CD4-positive, alpha-beta T cell treated with Interferon alpha-2 for 1 hour (primary cell): ENCODE measurements around the gene STK39.

Experiments used
- DNase-seq, 2 donors: peaks; one replicate each; pipeline ENCODE4 v3.0.0-alpha.2; 2020 to 2022

STK39 gene

DNA sequence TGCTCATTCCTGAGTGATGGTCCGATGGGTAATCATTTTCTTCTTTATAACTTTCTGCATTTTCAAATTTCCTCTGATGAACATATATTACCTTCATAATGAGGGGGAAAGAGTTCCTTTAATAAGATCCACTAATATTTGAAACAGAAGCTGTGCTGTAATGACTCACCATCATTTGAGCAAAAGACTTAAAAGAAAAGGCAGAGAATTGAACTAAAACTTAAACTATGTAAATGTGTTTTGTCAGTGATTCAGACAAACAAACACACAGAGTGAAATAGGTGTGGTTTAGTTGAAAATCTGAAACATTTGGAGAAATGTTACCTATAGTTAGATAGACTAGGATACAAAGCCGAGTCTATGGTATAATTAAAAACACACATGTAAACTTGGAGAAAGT, 209.6 kb downstream of the STK39 start:
- no peak for DNase-seq

DNA sequence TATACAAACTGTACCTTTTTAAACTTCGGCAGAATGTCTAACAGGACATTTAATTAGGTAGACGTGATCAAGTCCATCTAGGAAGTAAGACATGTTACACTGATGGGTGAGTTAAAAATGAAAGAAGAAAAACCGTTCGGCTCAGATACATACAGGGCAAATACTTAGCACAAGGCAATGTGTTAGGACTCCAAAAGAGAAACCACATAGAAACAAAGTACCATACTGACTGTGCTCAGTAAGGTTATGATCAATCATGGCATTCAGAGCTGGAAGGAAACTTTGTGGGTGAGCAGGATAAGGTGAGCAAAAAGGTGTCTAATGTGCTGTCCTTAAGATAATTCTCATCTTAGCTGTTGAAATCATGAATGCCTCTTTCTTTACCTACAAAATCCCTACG, 211.9 kb downstream of the STK39 start:
- peak in 1 of 2 donors; percentile 7 for DNase-seq

DNA sequence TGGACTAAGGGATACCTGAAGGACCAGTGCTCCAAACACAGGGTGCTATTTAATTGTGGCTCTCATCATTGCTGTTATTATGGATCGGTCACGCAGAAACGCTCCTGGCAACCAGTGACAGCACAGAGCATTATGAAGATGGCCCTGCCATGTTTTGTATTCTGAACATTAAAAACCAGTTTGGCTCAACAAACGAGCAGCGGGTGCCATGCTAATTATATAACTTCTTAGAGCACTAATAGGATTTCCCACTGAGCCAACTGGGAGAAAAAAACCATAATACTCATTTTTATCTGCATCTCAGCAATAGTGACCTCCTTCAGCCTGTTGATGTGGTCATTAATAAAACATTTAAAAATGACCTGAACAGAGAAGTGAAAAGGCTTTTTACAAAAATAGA, 212.8 kb downstream of the STK39 start:
- DNase-seq = no peak

DNA sequence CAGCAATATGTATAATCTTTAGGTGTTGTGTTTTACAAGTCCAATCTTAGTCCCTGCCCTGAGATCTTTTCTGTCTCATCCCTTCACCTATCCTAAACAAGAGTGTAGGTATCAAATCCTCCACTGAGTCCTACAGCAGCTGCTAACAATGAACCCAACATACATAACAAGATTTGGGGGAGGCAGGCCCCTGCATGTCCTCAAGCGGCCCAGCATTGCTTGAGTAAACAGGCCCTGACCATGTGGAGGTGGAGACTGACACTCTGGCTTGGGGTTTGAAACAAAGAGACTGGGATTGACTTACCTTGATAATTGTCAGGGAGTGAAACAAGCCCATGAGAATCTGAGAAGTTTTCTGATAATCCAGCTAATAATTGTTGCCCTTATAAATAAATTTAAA, 213.4 kb downstream of the STK39 start:
- DNase-seq = no peak

DNA sequence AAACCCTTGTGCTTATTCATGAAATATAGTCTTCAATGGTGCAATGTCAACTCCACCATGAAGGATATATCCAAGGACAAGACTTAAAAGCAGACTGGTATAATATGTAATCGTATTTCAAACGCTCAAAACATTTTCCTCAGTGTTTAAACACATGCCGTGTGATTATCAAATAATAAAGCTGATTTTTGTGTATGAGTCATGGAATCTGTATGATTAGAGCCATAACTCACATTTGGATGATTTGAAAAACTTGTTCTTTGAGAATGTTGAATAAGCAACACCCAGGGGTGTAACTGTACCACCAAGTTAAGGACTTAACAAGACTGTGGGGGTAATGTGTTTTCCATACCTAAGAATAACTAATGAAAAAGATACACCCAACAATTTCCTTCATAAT, 215.3 kb downstream of the STK39 start:
- no peak for DNase-seq

DNA sequence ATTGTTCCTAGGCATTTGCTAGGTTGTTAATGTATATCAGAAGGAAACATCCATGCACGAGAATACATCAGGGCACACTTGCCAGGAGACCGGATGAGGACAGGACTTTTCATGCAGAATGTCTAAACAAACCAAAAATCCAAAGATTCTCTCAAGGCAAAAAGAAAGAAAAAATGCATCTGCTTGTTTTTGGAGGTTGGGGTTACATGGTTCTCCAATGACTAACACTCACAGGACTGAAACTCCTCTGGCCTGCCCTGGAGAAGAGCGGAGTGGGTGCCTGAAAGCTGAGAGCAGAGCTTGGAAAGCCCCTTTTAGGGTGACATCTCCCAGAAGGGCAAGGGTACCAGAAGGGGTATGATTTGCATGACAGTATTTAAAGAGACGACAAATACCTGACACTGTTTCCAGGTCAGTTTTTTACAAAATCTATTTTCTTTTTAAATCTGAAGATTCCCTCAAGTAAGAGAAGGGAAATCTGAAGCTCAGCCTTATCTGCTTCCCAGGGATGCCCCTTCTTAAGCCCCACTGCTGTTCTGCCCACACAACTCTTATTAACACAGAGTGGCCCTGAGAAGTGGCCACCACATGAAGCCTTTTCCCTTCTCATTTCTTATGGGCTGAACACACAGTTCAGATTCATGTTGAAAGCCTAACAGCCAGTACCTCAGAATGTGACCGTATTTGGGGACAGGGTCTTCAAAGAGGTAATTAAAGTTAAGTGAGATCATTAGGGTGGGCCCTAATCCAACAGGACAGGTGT, 216.4 kb downstream of the STK39 start:
- no peak for DNase-seq

DNA sequence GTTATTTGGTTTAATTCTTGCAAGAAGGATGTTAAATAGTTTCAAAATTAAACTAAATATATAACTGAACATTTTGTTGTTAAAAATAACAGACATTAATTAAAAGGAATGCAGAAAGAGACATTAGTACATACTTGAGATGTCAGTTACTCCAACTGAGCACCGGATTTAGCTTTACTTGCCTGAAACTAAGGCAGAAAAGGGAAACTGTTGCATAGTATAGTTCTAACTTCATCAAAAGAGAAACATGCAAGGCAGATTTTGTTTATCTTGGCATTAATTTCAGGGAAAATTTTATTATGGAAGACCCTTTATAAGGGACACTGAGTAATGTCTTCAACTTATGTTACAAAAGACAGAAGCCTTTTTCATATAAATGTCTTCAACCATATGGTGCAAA, 218.3 kb downstream of the STK39 start:
- no peak for DNase-seq

DNA sequence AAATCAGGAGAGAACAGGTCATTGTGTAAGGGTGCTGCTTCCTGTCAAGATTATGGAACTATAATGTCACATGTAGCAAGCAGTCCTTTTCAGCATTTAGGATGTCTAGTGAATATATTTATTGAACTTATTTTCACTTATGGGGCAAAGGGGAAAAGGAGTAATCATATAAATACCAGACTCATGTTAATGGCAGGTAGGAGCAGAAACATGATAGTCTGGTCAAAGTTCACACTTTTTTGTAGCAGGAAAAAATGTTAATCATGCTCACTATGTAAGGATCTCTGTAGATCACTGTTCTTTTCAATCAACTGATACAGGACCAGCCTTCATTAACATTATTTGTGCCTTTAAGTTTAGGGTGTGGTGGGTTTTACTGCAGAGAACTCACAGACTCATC, 219.0 kb downstream of the STK39 start:
- no peak for DNase-seq

DNA sequence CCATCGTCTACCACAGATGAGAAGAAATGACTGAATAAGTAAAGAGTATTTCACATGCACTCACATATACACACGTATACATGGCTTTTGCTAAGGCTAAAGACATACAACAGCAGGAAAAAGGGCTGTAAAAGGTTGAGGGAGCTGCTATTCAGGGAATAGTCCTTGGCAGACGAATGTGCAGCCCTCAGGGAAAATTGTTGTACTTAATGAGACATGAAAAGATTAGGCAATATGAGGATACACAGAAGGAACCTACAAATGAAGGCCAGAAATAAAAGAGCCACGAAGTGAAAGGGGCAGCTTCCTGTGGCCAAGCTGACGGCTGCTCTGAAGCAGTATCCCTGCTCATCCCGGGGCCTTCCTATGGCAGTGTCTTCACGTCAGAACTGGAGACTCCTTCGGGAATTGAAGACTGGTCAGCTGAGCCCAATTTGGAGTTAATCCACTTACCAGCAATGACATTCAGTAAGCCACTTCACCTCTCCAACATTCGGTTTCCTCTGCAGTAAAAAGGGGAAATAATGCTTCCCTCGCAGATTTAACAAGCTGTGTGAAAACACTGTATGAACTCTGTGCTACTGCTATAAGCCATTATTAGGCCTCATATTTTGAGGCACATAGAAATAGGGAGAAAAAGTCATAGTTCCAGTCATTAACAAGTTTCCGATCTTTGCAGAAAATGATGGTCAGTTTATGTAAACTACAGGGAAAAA, 221.8 kb downstream of the STK39 start:
- no peak for DNase-seq

DNA sequence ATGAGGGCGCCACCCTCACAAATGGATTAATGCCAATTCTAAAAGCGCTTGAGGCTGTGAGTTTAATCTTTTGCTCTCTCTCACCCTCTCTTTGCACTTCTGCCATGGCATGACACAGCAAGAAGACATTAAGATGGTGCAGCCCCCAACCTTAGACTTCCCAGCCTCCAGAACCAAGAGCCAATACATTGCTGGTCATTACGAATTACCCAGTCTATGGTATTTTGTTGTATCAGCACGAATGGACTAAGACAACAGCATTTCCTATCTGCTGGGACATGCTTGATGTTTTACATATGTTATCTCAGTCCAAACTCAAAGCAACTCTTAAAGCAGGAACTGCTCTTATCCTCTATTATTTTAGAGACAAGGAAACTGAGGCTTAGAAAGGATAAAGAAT, 222.9 kb downstream of the STK39 start:
- DNase-seq = no peak

DNA sequence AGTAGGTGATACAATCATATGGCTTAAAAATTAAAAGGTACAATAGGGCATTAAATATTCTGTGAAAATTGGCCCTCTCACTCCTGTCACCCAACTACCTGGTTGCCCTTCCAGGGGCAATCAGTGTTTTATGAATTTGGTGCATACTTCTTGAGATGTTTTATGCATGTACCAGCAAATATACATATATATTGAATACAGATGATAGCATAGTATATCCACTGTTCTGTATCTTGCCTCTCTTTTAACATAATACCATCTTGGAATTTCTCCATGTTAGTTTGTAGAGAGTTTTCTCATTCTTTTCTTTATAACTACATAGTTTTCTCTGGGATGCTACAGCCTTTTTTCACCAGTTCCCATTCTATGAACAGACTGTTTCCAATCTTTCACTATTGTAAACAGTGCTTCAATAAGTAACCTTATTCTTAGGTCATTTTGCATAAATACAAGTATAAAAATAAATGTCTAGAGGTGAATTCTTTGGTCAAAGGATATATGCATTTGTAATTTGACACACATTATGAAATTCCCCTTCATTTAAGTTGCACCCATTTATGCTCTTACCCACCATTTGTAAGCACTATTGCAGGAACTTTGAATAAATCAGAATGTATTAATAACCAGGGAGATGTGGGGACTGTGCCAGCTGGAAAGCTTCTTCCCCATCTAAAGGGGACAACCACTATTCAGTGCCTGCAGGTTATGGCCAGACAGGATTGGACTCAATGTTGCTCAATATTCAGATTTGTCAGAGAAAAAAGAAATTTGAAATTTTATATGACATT, 225.4 kb downstream of the STK39 start:
- DNase-seq = no peak

DNA sequence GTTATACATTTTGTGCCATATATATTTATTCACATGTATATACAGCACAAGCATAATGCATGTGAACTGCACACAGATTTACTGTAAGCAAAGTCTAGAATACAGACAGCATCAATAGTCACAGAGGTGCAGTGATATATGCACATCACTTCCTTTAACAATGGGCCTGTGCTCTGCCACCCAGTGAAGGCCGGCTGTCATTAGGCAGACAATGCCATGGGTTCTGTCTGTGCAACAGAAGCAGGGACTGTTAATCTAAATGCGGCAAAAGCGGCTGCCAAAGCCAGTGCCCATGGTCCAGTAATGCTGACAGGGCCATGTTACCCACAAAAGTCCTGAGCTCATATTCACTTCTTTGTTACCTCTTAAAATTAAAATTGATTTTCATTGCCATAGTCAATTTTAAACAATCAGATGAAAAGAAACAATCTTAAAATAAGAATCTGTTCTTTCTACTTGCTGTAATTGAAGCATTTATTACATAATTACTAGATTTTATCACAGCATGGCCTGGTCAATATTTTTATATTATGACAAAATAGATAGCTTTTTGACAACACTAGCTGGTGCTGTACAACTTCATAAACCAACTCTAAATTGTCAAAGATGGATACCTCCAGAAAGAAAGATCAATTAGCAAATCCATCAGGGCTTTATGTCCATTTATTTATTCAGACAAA, 232.0 kb downstream of the STK39 start:
- no peak for DNase-seq

DNA sequence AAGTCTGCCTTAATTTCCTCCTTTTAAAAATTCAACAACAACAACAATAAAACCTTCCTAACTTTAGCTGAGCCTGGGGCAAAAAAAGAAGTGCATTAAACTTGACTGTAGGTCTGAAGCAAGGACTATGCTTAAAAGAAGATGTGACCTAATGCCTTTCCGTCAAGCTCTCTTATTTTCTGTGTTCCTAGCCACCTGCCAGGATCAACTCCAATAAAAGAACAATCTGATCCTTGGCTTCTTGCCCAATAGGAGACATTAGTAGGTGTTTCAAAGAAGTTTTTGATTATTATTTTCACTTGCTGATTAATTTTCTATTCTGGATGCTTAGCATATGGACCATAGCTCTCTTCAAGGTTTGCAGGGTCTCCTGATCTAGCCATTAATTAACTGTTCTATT, 237.5 kb downstream of the STK39 start:
- no peak for DNase-seq

DNA sequence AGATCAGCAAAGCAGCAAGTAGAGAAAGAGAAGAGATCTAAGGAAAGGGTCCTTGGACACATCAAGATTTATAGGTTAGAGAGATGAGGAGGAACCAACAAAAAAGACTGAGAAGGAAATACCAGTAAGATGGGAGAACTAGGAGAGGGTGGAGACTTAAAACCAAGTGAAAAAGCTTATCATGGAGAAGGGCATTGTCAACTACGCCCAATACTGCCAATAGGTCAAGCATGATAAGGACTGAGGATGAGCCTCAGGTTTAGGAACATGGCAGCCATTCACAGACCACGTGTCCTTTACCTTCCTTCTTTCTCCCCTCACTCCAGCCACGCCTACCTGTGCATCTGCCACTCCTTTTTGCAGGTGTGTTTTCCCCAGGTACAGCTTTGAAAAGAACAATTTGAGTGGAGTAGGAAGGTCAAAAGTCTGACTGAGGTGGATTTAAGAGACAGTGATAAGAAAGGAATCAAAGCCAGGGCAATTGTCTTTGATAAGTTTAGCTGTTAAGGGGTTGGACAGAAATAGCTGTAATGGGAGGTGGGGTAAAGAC, 238.7 kb downstream of the STK39 start:
- no peak for DNase-seq

DNA sequence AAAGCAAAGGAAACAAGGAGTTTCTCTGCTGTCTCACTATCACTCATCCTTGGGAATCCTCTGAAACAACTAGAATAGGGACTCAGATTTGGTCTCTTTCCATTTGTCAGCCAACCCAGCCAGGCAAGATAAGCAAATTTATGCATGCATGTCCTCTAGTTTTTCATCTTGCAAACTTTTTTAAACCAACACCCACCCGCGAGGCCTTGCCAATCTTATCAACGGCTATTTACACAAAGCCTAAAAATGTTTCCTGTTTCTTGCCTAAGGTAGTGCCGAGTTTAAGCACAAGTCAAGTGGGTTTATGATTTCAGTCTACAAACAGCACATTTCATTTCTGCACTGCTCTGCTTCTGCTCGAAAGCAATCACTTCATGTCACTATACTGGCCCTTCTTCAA, 240.9 kb downstream of the STK39 start:
- DNase-seq = no peak

DNA sequence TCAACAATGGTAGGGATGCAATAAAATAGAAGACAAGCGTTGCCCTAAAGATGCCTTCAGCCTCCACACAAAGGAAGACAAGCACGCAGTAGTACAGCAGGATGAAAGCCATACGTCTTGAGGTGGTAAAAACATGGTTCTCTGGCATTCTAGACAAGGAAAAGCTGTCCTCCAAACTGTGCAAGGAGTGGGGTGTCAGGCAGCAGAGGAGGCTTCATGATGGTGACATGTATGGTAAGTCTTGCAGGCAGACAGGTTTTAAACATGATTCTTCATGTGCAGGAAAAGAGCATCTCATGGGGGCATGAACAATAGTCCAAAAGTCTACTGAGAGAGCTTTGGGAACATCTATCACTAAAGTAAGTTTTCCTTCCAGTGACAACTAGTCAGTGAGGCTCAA, 241.8 kb downstream of the STK39 start:
- DNase-seq = no peak

DNA sequence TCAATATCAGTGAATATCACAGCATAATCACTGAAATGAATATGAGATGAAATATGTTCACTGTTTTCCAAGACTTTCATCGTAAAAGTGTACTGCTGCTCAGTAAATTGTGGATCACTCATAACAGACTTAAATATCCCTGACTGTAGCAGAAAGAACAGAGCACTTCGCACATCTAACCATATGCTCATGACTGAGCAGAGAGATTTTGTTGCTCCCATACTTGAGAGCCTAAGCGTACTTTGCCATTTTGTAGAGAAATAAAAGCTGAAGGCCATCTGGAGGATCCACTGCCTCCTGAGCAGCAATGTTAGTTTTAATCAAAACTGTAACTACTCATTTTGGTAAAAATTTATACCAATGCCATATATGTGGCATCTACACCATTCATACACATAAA, 243.5 kb downstream of the STK39 start:
- no peak for DNase-seq

DNA sequence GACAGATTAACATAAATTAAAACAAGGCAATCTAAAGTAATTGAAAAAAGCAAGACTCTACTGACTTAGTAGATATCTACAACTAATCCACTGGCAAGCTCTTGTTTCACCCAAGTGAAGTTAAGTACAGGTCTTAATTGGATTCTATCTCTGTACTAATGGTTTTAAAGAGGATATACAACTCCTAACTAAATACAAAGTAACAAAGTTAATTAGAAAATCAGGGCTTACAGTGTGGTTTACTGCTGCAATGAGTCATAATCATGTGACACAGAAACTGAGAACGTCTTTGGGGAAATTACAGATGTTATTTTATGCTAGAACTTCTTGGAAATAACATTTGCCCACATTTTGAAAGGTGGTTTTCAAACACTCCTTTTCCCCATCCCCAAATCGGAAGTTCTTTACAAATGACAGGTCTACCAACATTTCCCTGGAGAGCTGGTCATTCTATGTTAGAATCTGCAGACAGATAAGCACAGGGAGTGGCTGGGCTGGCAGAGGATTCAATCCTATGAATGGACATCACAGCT, 245.3 kb downstream of the STK39 start:
- peak in 1 of 2 donors; percentile 11 for DNase-seq

DNA sequence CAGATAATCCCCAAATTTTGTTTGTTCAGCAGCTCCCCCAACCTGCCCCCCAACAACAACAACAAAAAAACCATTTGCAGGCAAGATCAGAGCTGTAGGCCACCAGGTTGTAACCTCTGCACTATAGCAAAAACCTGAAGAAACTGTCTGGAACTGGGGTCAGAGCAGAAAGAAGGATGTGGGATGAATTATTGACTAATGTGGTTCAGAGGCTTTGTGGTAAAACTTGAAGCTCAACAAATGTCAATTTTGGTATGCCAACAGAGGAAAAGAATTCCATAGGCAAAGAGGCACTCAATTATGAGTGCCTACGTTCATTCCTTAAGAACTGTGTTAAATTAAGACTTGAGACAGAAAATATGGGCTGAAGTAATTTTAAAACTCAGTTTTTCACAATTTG, 255.1 kb downstream of the STK39 start:
- DNase-seq = no peak

DNA sequence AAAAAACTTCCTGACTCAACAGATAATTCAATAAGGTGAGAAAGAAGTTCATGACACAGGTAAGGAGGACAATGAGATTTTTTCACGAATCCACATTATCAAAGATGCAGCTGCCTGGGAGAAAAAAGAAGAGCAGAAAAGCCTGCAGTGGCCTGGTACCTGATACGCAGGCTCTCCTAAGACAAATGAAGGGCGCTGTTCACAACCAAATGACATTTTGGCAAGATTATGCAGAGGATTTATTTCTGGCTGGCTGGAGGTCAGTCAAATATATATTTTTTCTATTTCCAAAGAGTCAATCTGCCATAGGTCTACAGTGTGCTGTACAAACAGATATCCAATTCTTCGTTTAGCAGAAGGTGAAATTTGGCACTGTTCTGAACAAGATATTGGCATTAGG, 257.3 kb downstream of the STK39 start:
- no peak for DNase-seq

DNA sequence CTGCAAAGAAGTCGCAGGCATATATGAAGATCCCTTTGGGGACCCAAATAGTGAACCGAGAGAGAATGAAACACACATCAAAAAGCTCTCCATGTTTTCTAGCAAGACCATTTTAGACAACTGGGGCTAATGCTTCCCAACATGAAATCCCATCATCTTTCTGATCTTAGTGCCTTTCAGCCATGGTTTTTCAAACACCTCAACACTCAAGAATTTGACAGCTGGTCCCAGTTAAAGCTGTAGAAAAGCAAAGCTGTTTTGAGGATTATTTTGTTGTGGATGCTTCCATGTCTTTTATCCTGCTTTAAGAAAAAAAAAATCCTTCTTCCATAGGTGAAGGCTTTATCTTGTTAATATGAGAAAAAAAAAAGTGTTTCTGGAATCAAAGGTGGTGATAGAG, 259.1 kb downstream of the STK39 start:
- no peak for DNase-seq

DNA sequence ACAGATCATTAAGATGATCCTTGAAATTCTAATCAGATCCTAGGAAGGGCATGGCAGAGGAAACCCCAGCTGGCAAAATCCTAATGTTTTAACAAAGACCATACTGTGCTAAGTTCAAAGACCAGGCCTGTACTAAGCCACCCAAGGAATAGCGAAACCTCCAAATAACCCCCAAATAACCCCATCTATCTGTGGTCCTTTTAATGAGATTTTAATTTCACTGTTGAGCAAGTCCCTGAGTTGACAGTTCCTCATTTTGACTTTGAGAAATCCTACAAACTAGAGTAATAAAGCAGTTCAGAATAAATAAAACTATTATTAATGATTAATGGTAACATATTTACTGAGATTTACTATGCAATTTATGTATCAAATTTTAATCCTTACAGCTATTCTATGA, 259.8 kb downstream of the STK39 start:
- no peak for DNase-seq

DNA sequence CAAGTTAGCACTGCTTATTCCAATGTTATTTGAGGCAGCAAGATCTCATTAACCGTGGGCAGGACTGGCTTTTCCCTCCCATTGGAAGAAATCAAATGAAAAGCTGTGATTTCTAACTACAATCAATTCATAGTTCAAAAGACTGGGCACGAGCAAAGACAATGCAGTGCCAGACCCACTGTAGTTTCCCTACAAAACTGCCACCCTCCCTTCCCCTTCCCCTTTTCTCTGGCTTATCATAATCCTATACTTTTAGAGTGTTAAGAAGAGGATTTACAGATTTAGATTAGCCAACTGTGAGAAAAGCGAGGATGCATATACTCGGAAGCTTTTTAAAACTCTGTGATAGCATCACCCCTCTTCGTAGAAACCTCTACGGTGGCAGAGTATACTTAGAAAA, 260.4 kb downstream of the STK39 start:
- no peak for DNase-seq
